ENCODE results near the gene PATJ. TPM values are rescaled to one million over a fixed set of nuclear protein-coding genes. Genes with fewer than 3 reads are reported as not detected.
A peak's percentile ranks its signal among the peaks of the same experiment; 100 is the strongest.

The PATJ gene
- total RNA-seq, 6 experiments from 2014 or later, result 19.0 to 49.0 (median 26.7) TPM

DNA sequence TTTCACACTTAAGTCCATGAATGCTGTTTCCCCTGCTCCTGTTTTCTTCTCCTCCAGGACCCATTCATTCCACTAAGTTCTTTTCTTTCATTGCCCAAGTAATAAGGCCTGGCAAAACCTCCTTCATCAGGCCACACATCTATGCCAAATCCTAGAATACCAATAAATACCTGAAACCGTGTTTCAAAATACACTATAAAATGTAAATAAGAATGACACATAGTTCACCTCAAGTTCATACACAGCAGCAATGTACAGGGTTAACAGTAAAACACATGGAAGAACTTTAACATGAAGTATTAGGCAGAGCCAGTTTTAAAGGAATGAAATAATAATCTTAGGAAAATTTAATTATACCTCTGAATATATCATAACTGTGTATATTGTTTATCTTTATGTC lies 365.6 kb downstream of the PATJ start:
- Histone ChIP-seq H3K36me3 (no peaks in the 10 kb centered on the region), H3K27ac (no peak overlapping the region), H3K4me1 (no peaks in the 10 kb centered on the region), H3K27me3 (no peaks in the 10 kb centered on the region), H3K4me3 (no peak overlapping the region), H3K9me3 (no peaks in the 10 kb centered on the region)
- TF ChIP-seq, protein P1, sequence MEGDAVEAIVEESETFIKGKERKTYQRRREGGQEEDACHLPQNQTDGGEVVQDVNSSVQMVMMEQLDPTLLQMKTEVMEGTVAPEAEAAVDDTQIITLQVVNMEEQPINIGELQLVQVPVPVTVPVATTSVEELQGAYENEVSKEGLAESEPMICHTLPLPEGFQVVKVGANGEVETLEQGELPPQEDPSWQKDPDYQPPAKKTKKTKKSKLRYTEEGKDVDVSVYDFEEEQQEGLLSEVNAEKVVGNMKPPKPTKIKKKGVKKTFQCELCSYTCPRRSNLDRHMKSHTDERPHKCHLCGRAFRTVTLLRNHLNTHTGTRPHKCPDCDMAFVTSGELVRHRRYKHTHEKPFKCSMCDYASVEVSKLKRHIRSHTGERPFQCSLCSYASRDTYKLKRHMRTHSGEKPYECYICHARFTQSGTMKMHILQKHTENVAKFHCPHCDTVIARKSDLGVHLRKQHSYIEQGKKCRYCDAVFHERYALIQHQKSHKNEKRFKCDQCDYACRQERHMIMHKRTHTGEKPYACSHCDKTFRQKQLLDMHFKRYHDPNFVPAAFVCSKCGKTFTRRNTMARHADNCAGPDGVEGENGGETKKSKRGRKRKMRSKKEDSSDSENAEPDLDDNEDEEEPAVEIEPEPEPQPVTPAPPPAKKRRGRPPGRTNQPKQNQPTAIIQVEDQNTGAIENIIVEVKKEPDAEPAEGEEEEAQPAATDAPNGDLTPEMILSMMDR (IDR thresholded peaks at IDR 0.05), result no peak
- no peak for TF ChIP-seq POLR2A (IDR thresholded peaks at IDR 0.05)
- no peak for ATAC-seq
- no peak for DNase-seq
- intact Hi-C loops (cut with DNase I), result no loop called here
- 24% methylated on average over 1 of the region's 1 CpG for WGBS (ENCODE audit: insufficient coverage, low coverage, low lambda C conversion rate, missing lambda C conversion rate)

DNA sequence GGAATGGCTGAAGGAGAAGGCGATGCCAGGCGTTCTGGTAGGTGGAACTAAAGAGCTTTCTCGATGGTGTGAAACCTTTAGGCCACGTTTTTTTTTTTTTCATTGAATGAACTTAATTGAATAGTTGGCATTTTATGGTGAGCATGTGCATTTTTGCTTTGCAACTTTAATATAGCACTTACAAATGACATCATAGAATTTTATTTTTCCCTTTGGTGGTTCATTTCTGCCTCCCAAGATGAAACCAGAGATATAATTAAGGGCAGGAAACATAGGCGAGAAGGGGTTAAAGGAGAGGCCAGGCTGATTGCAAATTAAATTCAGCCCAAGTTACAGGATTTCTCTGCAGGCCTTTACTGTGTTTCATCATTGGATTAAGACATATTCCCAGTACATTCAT lies 366.8 kb downstream of the PATJ start:
- no peaks in the 10 kb centered on the region for H3K4me1 ChIP-seq
- ATAC-seq (no peak), DNase-seq (no peak)
- H3K9me3 ChIP-seq, result no peaks in the 10 kb centered on the region
- TF ChIP-seq POLR2A (IDR thresholded peaks at IDR 0.05), result no peak
- TF ChIP-seq, protein P1 (IDR thresholded peaks at IDR 0.05), result no peak
- intact Hi-C loops (cut with DNase I), result no loop called here
- no peak overlapping the region for H3K4me3 ChIP-seq
- no peaks in the 10 kb centered on the region for H3K36me3 ChIP-seq
- H3K27ac ChIP-seq, result no peak overlapping the region
- 70% methylated on average over 5 of the region's 5 CpGs for WGBS (ENCODE audit: insufficient coverage, low coverage, low lambda C conversion rate, missing lambda C conversion rate)
- H3K27me3 ChIP-seq, result no peaks in the 10 kb centered on the region

DNA sequence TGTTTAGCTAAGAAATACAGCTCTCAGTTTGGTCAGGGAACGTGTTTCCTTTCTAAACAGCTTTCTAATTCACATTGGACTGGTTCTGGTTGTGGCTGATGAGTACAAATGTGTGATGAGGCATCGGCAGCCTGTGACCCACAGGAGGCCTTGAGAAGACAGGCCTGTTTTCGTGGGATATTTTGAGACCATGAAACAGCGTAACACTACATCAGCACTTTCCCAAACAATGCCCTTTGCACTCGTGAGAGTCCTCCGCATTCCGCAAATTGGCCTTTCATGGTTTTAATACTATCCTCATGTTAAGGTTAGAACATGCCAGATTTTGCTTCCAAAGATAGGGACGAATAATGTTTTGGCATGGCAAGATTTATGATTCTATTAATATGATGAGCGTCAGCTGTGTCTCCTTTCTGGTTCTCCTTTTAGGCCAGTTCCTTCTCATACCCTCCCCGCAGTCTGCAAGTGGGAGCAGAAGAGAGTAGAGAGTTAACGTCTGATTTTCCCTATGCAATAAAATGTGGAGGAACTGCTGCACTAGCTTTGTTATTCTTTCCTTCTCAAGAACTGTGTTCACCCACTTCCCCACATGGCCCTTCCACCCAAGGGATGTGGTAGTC lies 368.0 kb downstream of the PATJ start:
- no peaks in the 10 kb centered on the region for H3K27me3 ChIP-seq
- H3K9me3 ChIP-seq, result no peaks in the 10 kb centered on the region
- TF ChIP-seq, protein P1 (IDR thresholded peaks at IDR 0.05), result no peak
- TF ChIP-seq POLR2A (IDR thresholded peaks at IDR 0.05), result no peak
- intact Hi-C loops (cut with DNase I), result no loop called here
- 80% methylated on average over 11 of the region's 11 CpGs for WGBS (ENCODE audit: insufficient coverage, low coverage, low lambda C conversion rate, missing lambda C conversion rate)
- H3K27ac ChIP-seq, result no peak overlapping the region
- H3K36me3 ChIP-seq, result no peaks in the 10 kb centered on the region
- ATAC-seq (no peak), DNase-seq (no peak)
- no peaks in the 10 kb centered on the region for H3K4me1 ChIP-seq
- no peak overlapping the region for H3K4me3 ChIP-seq

DNA sequence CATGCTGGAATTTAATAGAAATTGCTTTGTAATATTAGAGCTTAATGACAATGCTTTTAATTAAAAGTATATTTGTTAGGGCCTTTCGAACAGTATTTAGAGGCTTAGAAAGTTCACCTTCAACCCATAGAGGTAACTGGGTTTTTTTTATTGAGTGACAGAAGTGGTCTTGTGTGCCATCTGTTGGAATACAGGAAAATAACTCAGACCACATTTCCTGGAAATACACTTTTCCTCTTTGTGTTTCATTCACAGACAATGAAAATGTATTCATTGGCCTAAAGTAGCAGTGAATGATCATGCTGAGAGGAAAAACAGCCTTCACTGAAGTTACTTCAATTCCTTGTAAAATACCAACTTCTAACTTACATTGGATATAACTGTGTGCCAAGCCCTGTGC lies 368.8 kb downstream of the PATJ start:
- no peaks in the 10 kb centered on the region for H3K9me3 ChIP-seq
- ATAC-seq (no peak), DNase-seq (no peak)
- H3K4me3 ChIP-seq, result no peak overlapping the region
- no peaks in the 10 kb centered on the region for H3K4me1 ChIP-seq
- H3K36me3 ChIP-seq, result no peaks in the 10 kb centered on the region
- TF ChIP-seq, protein P1 (IDR thresholded peaks at IDR 0.05), result peak in 2 of 4 donors; percentile 9 to 13
- TF ChIP-seq POLR2A (IDR thresholded peaks at IDR 0.05), result no peak
- no peak overlapping the region for H3K27ac ChIP-seq
- no peaks in the 10 kb centered on the region for H3K27me3 ChIP-seq
- intact Hi-C loops (cut with DNase I), result no loop called here
- 100% methylated on average over 1 of the region's 1 CpG for WGBS (ENCODE audit: insufficient coverage, low coverage, low lambda C conversion rate, missing lambda C conversion rate)

DNA sequence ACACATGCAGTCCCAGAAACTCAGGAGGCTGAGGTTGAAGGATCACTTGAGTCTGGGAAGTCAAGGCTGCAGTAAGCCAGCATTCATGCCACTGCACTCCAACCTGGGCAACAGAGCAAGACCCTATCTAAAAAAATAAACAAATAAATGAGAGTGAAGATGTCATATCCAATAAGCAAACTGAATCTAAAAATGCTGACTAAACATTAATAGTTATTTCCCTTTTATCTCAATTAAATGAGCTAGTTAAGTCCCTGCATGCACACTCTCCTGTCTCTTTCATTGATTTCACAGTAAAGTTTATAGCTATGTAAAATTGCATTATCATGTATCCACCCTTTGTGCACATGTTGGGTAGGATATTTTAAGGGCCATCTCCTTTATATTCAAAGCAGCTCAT lies 371.2 kb downstream of the PATJ start:
- H3K4me3 ChIP-seq, result no peak overlapping the region
- no peak for ATAC-seq
- H3K9me3 ChIP-seq, result no peaks in the 10 kb centered on the region
- H3K4me1 ChIP-seq, result no peaks in the 10 kb centered on the region
- intact Hi-C loops (cut with DNase I), result no loop called here
- no peak for DNase-seq
- peaks cover 0 to 3% (median 0%) of the 10 kb centered on the region in 4 donors for H3K36me3 ChIP-seq
- TF ChIP-seq, protein P1 (IDR thresholded peaks at IDR 0.05), result no peak
- TF ChIP-seq POLR2A (IDR thresholded peaks at IDR 0.05), result no peak
- H3K27ac ChIP-seq, result no peak overlapping the region
- H3K27me3 ChIP-seq, result no peaks in the 10 kb centered on the region
